Measurements from ENCODE around the gene PADI1.
"Not testable (repeated sequence)": the region's sequence is repeated elsewhere in the genome, so short reads cannot be mapped to it uniquely, and the experiment has no call there.

PADI1 gene

DNA sequence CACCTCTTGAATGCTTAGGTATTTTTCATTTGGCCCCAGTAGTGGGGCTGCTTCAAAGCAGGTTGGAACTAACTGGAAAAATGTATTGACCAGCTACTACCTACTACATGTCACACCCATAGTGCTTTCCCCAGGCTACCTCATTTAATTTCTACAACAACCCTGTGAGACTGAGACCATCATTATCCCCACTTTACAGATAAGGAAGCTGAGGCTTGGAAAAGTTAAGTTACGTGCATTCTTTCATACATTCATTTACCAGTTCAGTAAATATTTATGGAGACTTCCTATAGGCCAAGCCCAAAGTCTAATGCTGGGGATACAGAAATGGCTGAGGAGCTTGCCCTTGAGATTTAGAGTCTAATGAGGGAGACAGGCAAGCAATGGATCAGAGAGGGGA is 29.5 kb downstream of the PADI1 start:
- Histone ChIP-seq H3K27me3 (ENCODE audit: insufficient read depth, low read length) (no peaks in the 10 kb centered on the region), H3K79me2 (ENCODE audit: control insufficient read depth, insufficient read depth, low read length, unreplicated experiment) (no peaks in the 10 kb centered on the region), H3K4me3 (ENCODE audit: low read depth, low read length) (no peak overlapping the region), H2AFZ (ENCODE audit: low read length, unreplicated experiment) (no peak overlapping the region), H3K27ac (ENCODE audit: low read depth, low read length) (peak overlapping the region; percentile 76), H3K36me3 (ENCODE audit: insufficient read depth, low read length) (no peaks in the 10 kb centered on the region), H3K4me1 (ENCODE audit: control insufficient read depth, insufficient read depth, low read length, unreplicated experiment) (peaks cover 25% of the 10 kb centered on the region)

DNA sequence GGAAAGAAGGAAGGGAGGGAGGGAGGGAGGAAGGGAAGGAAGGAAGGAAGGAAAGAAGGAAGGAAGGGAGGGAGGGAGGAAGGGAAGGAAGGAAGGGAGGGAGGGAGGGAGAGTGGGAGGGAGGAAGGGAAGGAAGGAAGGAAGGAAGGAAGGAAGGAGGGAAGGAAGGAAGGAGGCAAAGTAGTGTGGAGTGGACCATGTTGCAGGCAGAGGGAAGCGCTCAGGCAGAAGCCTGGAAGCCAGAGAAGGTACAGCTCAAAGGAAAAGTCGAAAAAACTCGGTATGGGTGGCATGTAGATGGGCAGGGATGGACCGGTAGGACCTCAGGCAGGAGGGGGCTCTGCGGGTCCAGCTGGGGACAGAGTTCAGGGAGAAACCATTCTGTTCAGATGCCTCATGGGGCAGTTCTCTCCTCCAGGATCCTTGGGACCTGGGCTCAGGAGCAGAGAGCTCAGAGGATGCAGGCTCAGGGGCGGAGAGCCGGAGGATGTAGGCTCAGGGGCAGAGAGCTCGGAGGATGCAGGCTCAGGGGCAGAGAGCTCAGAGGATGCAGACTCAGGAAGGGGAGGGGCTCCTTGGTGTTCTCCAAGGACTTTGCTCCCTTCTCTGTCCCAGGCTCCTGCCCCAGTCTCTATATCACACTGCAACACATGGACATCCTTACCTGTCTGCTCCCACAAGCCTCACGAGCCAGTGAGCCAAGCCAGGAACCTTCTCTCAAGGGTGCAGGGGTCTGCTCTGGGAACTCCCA is 30.4 kb downstream of the PADI1 start:
- H3K4me1 ChIP-seq (ENCODE audit: control insufficient read depth, insufficient read depth, low read length, unreplicated experiment): peaks cover 25% of the 10 kb centered on the region
- H2AFZ ChIP-seq (ENCODE audit: low read length, unreplicated experiment): no peak overlapping the region
- H3K27ac ChIP-seq (ENCODE audit: low read depth, low read length): no peak overlapping the region
- H3K4me3 ChIP-seq (ENCODE audit: low read depth, low read length): no peak overlapping the region
- H3K36me3 ChIP-seq (ENCODE audit: insufficient read depth, low read length): no peaks in the 10 kb centered on the region
- H3K27me3 ChIP-seq (ENCODE audit: insufficient read depth, low read length): no peaks in the 10 kb centered on the region
- H3K79me2 ChIP-seq (ENCODE audit: control insufficient read depth, insufficient read depth, low read length, unreplicated experiment): no peaks in the 10 kb centered on the region

DNA sequence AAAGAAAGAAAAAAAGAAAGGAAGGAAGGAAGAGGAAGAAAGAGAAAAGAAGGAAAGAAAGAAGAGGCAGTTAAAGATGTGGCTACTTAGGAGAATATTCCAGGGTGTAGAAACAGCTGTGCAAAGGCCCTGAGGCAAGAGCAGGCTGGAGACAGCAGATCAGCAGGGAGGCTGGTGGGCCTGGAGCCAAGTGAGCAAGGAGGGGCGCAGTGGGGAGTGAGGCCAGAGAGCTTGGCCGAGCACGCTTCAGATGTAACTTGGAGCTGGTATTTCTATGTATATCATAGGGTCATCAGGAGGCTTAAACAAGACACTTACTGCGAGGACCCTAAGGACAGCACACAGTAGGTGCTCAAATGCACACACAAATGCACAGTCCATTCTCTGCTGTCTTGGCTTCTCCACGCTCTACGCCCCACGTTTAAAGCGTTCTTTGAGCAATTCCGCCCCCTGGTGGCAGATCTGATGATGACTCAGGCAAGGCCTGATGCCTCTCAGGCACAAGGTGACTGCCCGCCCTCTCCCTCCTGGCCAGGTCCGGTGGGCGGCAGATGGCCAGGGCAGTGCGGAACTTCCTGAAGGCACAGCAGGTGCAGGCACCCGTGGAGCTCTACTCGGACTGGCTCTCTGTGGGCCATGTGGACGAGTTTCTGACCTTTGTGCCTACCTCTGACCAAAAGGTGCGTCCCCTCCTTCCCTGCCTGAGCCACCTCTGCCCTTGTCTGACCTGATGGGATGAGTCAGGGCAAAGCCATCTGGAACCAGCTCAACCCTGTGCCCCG is 32.0 kb downstream of the PADI1 start:
- Histone ChIP-seq H3K36me3 (ENCODE audit: insufficient read depth, low read length) (no peaks in the 10 kb centered on the region), H3K27me3 (ENCODE audit: insufficient read depth, low read length) (peaks cover 9% of the 10 kb centered on the region), H3K4me1 (ENCODE audit: control insufficient read depth, insufficient read depth, low read length, unreplicated experiment) (peaks cover 25% of the 10 kb centered on the region), H2AFZ (ENCODE audit: low read length, unreplicated experiment) (no peak overlapping the region), H3K27ac (ENCODE audit: low read depth, low read length) (no peak overlapping the region), H3K79me2 (ENCODE audit: control insufficient read depth, insufficient read depth, low read length, unreplicated experiment) (no peaks in the 10 kb centered on the region), H3K4me3 (ENCODE audit: low read depth, low read length) (no peak overlapping the region)

DNA sequence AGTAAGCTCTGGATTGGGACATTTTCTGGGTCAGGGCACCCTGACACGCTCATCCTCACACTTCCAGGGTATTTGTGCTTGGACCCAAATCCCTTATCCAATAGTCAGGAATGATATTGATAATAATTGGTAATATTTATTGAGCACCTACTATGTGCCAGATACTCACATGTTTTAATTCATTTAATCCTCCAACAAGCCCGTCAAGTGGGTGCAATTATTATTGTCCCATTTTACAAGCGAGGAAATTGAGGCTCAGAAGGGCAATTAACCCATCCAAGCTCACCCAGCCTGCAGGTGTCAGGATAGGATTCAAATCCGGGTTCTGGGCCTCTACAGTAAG is 32.6 kb downstream of the PADI1 start:
- Histone ChIP-seq H3K27me3 (ENCODE audit: insufficient read depth, low read length) (peaks cover 13% of the 10 kb centered on the region), H2AFZ (ENCODE audit: low read length, unreplicated experiment) (no peak overlapping the region), H3K4me1 (ENCODE audit: control insufficient read depth, insufficient read depth, low read length, unreplicated experiment) (peaks cover 21% of the 10 kb centered on the region), H3K27ac (ENCODE audit: low read depth, low read length) (no peak overlapping the region), H3K79me2 (ENCODE audit: control insufficient read depth, insufficient read depth, low read length, unreplicated experiment) (no peaks in the 10 kb centered on the region), H3K4me3 (ENCODE audit: low read depth, low read length) (no peak overlapping the region), H3K36me3 (ENCODE audit: insufficient read depth, low read length) (no peaks in the 10 kb centered on the region)

DNA sequence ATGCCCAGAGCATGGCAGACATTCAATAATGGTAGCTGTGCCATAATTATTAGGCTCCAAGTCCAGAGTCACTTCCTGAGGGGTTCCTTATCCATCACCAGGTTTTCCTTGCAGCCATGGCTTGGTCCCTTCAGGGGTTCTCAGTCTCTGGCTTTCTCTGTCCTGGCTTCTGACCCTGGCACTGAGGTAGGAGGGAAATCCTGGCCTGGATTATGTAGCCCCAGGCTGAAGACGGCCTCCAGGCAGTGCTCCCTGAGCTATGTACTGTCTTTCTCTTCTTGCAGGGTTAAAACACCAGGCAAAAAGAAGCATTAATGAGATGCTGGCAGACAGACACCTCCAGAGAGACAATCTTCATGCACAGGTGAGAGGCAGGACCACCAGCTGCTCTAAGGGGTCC is 34.5 kb downstream of the PADI1 start:
- Histone ChIP-seq H3K36me3 (ENCODE audit: insufficient read depth, low read length) (no peaks in the 10 kb centered on the region), H3K79me2 (ENCODE audit: control insufficient read depth, insufficient read depth, low read length, unreplicated experiment) (no peaks in the 10 kb centered on the region), H2AFZ (ENCODE audit: low read length, unreplicated experiment) (no peak overlapping the region), H3K27me3 (ENCODE audit: insufficient read depth, low read length) (peaks cover 13% of the 10 kb centered on the region), H3K27ac (ENCODE audit: low read depth, low read length) (no peak overlapping the region), H3K4me1 (ENCODE audit: control insufficient read depth, insufficient read depth, low read length, unreplicated experiment) (peaks cover 3% of the 10 kb centered on the region), H3K4me3 (ENCODE audit: low read depth, low read length) (no peak overlapping the region)

DNA sequence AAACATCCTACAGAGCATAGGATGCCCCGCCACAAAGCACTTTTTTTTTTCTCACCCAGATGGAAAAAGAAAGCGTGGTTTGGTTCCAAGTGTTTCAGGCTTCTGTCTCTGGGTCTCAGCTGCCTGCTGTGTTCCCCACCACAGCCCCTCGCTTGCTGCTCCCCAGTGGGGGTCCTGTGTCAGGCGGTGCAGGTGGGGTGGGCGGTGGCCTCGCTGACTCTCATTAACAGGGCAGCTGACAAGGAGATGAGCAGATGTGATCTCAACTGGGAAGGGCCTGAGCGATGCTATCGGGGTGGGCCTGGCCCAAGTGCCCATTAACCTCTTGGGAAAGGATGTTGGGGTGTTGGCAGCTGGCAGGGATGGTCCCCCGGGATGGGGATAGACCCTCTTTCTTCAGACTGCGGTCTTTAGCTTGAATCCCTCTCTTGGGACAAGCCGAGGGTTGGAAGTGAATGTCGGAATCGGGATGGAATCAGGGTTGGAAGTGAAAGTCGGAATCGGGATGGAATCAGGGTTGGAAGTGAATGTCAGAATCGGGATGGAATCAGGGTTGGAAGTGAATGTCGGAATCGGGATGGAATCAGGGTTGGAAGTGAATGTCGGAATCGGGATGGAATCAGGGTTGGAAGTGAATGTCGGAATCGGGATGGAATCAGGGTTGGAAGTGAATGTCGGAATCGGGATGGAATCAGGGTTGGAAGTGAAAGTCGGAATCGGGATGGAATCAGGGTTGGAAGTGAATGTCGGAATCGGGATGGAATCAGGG is 36.3 kb downstream of the PADI1 start:
- not testable (repeated sequence) for H2AFZ ChIP-seq (ENCODE audit: low read length, unreplicated experiment); H3K4me1 ChIP-seq (ENCODE audit: control insufficient read depth, insufficient read depth, low read length, unreplicated experiment); H3K27ac ChIP-seq (ENCODE audit: low read depth, low read length); H3K79me2 ChIP-seq (ENCODE audit: control insufficient read depth, insufficient read depth, low read length, unreplicated experiment); H3K4me3 ChIP-seq (ENCODE audit: low read depth, low read length); H3K36me3 ChIP-seq (ENCODE audit: insufficient read depth, low read length)
- peaks cover 13% of the 10 kb centered on the region for H3K27me3 ChIP-seq (ENCODE audit: insufficient read depth, low read length)

DNA sequence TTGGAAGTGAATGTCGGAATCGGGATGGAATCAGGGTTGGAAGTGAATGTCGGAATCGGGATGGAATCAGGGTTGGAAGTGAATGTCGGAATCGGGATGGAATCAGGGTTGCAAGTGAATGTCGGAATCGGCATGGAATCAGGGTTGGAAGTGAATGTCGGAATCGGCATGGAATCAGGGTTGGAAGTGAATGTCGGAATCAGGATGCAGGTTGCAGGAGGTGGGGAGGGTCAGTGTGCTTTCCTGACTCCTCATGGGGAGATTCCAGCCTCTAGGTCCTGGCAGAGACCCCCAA is 36.8 kb downstream of the PADI1 start:
- H3K27me3 ChIP-seq (ENCODE audit: insufficient read depth, low read length): peaks cover 13% of the 10 kb centered on the region
- H3K27ac ChIP-seq (ENCODE audit: low read depth, low read length): not testable (repeated sequence)

DNA sequence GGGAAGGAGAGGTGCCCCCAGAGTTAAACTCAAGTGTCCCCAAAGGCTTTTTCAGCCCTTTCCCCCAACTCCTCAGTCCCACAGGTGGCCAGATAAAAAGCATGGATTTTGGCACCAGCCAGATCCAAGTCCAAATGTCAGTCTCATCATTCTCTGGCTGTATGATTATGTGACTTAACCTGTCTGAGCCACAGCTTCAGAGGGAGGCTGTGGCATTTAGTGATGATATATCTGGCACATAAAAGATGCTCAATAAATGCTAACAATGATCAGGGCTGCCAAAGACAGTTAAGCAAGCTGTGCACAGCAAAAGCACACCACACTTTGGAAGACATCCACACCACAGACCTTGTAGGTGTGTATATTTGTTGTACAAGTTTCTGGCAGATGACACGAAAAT is 38.3 kb downstream of the PADI1 start:
- H3K27ac ChIP-seq (ENCODE audit: low read depth, low read length): no peak overlapping the region
- no peaks in the 10 kb centered on the region for H3K79me2 ChIP-seq (ENCODE audit: control insufficient read depth, insufficient read depth, low read length, unreplicated experiment)
- no peaks in the 10 kb centered on the region for H3K36me3 ChIP-seq (ENCODE audit: insufficient read depth, low read length)
- no peak overlapping the region for H2AFZ ChIP-seq (ENCODE audit: low read length, unreplicated experiment)
- H3K4me3 ChIP-seq (ENCODE audit: low read depth, low read length): no peak overlapping the region
- no peaks in the 10 kb centered on the region for H3K4me1 ChIP-seq (ENCODE audit: control insufficient read depth, insufficient read depth, low read length, unreplicated experiment)
- H3K27me3 ChIP-seq (ENCODE audit: insufficient read depth, low read length): peaks cover 13% of the 10 kb centered on the region

More for the DNA sequence above, 36.8 kb downstream of the PADI1 start:
- H3K79me2 ChIP-seq (ENCODE audit: control insufficient read depth, insufficient read depth, low read length, unreplicated experiment); H2AFZ ChIP-seq (ENCODE audit: low read length, unreplicated experiment); H3K4me3 ChIP-seq (ENCODE audit: low read depth, low read length); H3K36me3 ChIP-seq (ENCODE audit: insufficient read depth, low read length); H3K4me1 ChIP-seq (ENCODE audit: control insufficient read depth, insufficient read depth, low read length, unreplicated experiment): not testable (repeated sequence)

DNA sequence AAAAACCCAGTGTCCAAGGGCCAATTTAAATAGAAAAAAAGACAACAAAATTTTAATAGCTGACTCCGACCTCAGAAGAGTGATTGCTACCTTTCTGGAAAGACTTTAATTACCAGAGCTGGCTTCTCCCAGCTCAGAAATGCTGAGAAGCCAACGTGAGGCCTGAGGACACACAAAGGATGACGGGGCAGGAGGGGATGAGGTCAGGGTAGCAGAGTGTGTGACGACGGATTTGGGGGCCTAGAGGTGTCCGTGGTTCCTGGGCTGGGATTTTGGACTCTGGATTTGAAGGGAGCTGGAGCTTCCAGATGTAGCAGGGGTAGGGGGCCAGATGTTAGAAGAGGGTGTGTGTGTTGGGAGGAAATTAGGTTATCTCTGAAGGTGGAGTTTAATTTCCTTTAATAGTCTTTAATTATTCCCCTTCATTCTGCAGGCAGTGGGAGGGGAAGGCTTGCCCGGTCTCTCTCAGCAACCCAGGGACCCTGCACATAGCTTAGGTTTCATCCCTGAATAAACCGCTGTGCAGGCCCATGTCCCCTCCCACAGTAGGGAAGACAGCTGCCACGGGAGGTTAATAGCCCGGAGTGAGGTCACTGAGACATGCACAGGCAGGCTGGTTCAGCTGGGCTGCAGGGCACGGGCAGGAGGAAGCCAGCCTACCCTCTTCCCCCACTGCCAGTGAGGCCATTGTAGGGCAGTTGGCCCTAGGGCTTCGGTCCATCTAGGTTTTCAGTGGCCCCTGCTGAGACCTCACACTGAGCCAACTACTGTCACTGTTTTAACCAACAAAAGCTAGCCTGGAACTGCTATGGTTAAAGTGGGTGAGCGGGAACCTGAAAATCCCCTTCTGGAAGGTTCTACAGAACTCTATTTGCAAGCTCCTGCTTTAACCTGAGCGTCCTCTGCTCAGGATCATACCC is 40.2 kb downstream of the PADI1 start:
- H3K27ac ChIP-seq (ENCODE audit: low read depth, low read length): no peak overlapping the region
- no peak overlapping the region for H2AFZ ChIP-seq (ENCODE audit: low read length, unreplicated experiment)

DNA sequence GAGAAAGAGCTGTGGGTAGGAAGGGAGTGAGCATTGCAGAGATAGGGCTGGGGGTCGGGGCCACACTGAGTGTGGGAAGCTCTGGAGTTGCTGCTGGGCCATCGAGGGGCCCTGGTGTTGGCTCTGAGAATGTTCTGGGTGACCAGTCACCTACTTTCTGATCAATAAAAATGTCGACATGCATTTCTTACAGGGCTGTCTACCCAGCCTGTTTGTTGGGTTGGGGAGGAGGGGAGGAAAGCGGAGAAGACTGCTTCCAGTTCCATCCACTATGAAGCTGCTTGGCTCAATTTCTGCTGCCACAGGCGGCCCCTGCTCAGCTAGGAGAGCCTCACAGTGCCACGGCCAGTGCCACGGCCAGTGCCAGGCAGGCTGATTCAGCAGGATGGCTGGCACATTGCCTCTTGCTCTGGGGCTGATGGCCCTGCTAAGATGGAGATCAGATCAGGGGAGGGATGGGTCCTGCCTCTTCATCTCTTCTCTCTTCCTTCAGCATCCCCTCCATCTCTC is 40.9 kb downstream of the PADI1 start:
- Histone ChIP-seq H3K27ac (ENCODE audit: low read depth, low read length) (no peak overlapping the region), H2AFZ (ENCODE audit: low read length, unreplicated experiment) (no peak overlapping the region), H3K36me3 (ENCODE audit: insufficient read depth, low read length) (no peaks in the 10 kb centered on the region), H3K79me2 (ENCODE audit: control insufficient read depth, insufficient read depth, low read length, unreplicated experiment) (no peaks in the 10 kb centered on the region), H3K4me1 (ENCODE audit: control insufficient read depth, insufficient read depth, low read length, unreplicated experiment) (peaks cover 8% of the 10 kb centered on the region), H3K27me3 (ENCODE audit: insufficient read depth, low read length) (peaks cover 13% of the 10 kb centered on the region), H3K4me3 (ENCODE audit: low read depth, low read length) (no peak overlapping the region)

More for the DNA sequence above, 40.2 kb downstream of the PADI1 start:
- Histone ChIP-seq H3K27me3 (ENCODE audit: insufficient read depth, low read length) (peaks cover 13% of the 10 kb centered on the region), H3K79me2 (ENCODE audit: control insufficient read depth, insufficient read depth, low read length, unreplicated experiment) (no peaks in the 10 kb centered on the region), H3K4me1 (ENCODE audit: control insufficient read depth, insufficient read depth, low read length, unreplicated experiment) (peaks cover under 1% of the 10 kb centered on the region), H3K4me3 (ENCODE audit: low read depth, low read length) (no peak overlapping the region), H3K36me3 (ENCODE audit: insufficient read depth, low read length) (no peaks in the 10 kb centered on the region)

All from ACC112 (cell line).